ENCODE measurements around the gene CFAP52. TPM values are rescaled to one million over a fixed set of nuclear protein-coding genes. Genes with fewer than 3 reads are reported as not detected.

The CFAP52 gene
- polyA plus RNA-seq, 3 donors = not detected

- no peak for DNase-seq
- no CpG with 5 or more reads among the region's 8 CpGs for WGBS (ENCODE audit: insufficient coverage)
- TF ChIP-seq, protein P1, sequence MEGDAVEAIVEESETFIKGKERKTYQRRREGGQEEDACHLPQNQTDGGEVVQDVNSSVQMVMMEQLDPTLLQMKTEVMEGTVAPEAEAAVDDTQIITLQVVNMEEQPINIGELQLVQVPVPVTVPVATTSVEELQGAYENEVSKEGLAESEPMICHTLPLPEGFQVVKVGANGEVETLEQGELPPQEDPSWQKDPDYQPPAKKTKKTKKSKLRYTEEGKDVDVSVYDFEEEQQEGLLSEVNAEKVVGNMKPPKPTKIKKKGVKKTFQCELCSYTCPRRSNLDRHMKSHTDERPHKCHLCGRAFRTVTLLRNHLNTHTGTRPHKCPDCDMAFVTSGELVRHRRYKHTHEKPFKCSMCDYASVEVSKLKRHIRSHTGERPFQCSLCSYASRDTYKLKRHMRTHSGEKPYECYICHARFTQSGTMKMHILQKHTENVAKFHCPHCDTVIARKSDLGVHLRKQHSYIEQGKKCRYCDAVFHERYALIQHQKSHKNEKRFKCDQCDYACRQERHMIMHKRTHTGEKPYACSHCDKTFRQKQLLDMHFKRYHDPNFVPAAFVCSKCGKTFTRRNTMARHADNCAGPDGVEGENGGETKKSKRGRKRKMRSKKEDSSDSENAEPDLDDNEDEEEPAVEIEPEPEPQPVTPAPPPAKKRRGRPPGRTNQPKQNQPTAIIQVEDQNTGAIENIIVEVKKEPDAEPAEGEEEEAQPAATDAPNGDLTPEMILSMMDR (IDR thresholded peaks at IDR 0.05) = no peak
- Histone ChIP-seq H3K9ac (ENCODE audit: insufficient read depth, low read length, poor library complexity, severe bottlenecking) (no peak overlapping the region), H3K4me2 (replicated peaks; ENCODE audit: extremely low read depth, low read length, poor library complexity, severe bottlenecking) (no peak overlapping the region), H4K20me1 (ENCODE audit: insufficient read depth, low read length) (no peaks in the 10 kb centered on the region), H2AFZ (ENCODE audit: insufficient read depth, low read depth, low read length, poor library complexity, severe bottlenecking) (no peak overlapping the region), H3K4me3 (replicated peaks in 1 of 3; ENCODE audit: low read depth in 2 of 3, low read length in 3 of 3) (no peak overlapping the region), H3K79me2 (ENCODE audit: insufficient read depth, low read length) (no peaks in the 10 kb centered on the region), H3K36me3 (replicated peaks in 1 of 2; ENCODE audit: control insufficient read depth in 1 of 2, insufficient read depth in 2 of 2, low read length in 2 of 2) (peaks cover 5 to 14% of the 10 kb centered on the region in 2 donors), H3K27me3 (ENCODE audit: control insufficient read depth in 2 of 2, insufficient read depth in 2 of 2, low read length in 2 of 2) (no peaks in the 10 kb centered on the region), H3K4me1 (ENCODE audit: control insufficient read depth in 1 of 2, insufficient read depth in 2 of 2, low read length in 2 of 2) (no peaks in the 10 kb centered on the region), H3K9me3 (replicated peaks in 1 of 2; ENCODE audit: control insufficient read depth in 1 of 2, insufficient read depth in 1 of 2, low read length in 2 of 2) (no peaks in the 10 kb centered on the region), H3K27ac (ENCODE audit: low read depth in 1 of 2, low read length in 2 of 2) (no peak overlapping the region)
- Mint-ChIP-seq H3K27me3 (ENCODE audit: low read depth in 3 of 3) (no peaks in the 10 kb centered on the region), H3K36me3 (peaks cover 26 to 43% of the 10 kb centered on the region in 2 donors), H3K27ac (peak overlapping the region in 1 of 7 donors; percentile 13), H3K9me3 (peaks cover 0 to 1% (median 0%) of the 10 kb centered on the region in 7 donors), H3K4me3 (no peak overlapping the region), H3K4me1 (peaks cover 2% of the 10 kb centered on the region)
- intact Hi-C loops (cut with micrococcal nuclease) = no loop called here
These were observed 40.4 kb upstream of the CFAP52 start for GRCh38 chr17:9536061-9536460.

- no peak for DNase-seq
These were observed 39.2 kb upstream of the CFAP52 start for GRCh38 chr17:9537177-9537776.

More at GRCh38 chr17:9537177-9537776, 39.2 kb upstream of the CFAP52 start:
- no peak overlapping the region for H3K4me3 Mint-ChIP-seq
- Histone ChIP-seq H3K36me3 (replicated peaks in 1 of 2; ENCODE audit: control insufficient read depth in 1 of 2, insufficient read depth in 2 of 2, low read length in 2 of 2) (peaks cover 5 to 18% of the 10 kb centered on the region in 2 donors), H3K9me3 (replicated peaks in 1 of 2; ENCODE audit: control insufficient read depth in 1 of 2, insufficient read depth in 1 of 2, low read length in 2 of 2) (no peaks in the 10 kb centered on the region), H3K4me3 (replicated peaks in 1 of 3; ENCODE audit: low read depth in 2 of 3, low read length in 3 of 3) (no peak overlapping the region), H3K27me3 (ENCODE audit: control insufficient read depth in 2 of 2, insufficient read depth in 2 of 2, low read length in 2 of 2) (no peaks in the 10 kb centered on the region), H3K27ac (ENCODE audit: low read depth in 1 of 2, low read length in 2 of 2) (no peak overlapping the region), H3K79me2 (ENCODE audit: insufficient read depth, low read length) (no peaks in the 10 kb centered on the region), H3K9ac (ENCODE audit: insufficient read depth, low read length, poor library complexity, severe bottlenecking) (no peak overlapping the region), H3K4me1 (ENCODE audit: control insufficient read depth in 1 of 2, insufficient read depth in 2 of 2, low read length in 2 of 2) (no peaks in the 10 kb centered on the region), H2AFZ (ENCODE audit: insufficient read depth, low read depth, low read length, poor library complexity, severe bottlenecking) (no peak overlapping the region), H3K4me2 (replicated peaks; ENCODE audit: extremely low read depth, low read length, poor library complexity, severe bottlenecking) (no peak overlapping the region), H4K20me1 (ENCODE audit: insufficient read depth, low read length) (no peaks in the 10 kb centered on the region)
- intact Hi-C loops (cut with micrococcal nuclease) = no loop called here
- H3K27me3 Mint-ChIP-seq (ENCODE audit: low read depth in 3 of 3) = no peaks in the 10 kb centered on the region
- TF ChIP-seq, protein P1 (IDR thresholded peaks at IDR 0.05) = no peak
- 100% methylated on average over 5 of the region's 12 CpGs for WGBS (ENCODE audit: insufficient coverage)
- peaks cover 0 to 1% (median 0%) of the 10 kb centered on the region in 7 donors for H3K9me3 Mint-ChIP-seq
- H3K4me1 Mint-ChIP-seq = peaks cover 2% of the 10 kb centered on the region
- H3K27ac Mint-ChIP-seq = no peak overlapping the region
- H3K36me3 Mint-ChIP-seq = peaks cover 28 to 48% of the 10 kb centered on the region in 2 donors

All from CD14-positive monocyte (primary cell).